Superior temporal gyrus (tissue), 1 donor: ENCODE measurements around the gene COL28A1.

Source experiments
- DNase-seq: peaks from one replicate; pipeline ENCODE4 v3.0.0-alpha.2; 2016; ENCODE audit errors: extremely low spot score

Gene COL28A1

GRCh38 chr7:7535691-7536090 lies at the start of gene COL28A1:
TSS of gene COL28A1 (minus strand) at chr7:7535873. CDS start at chr7:7532875, 2,998 bp downstream.
- DNase-seq, result no peak

GRCh38 chr7:7584653-7585052 lies 49.0 kb upstream of the COL28A1 start:
- DNase-seq, result peak; percentile 12

GRCh38 chr7:7583731-7584130 lies 48.1 kb upstream of the COL28A1 start:
- DNase-seq, result no peak

- no peak for DNase-seq
Observed at GRCh38 chr7:7582596-7582995, 46.9 kb upstream of the COL28A1 start.

GRCh38 chr7:7581531-7582179 lies 46.0 kb upstream of the COL28A1 start:
- no peak for DNase-seq

GRCh38 chr7:7579638-7580037 lies 44.0 kb upstream of the COL28A1 start:
- DNase-seq, result no peak

GRCh38 chr7:7577888-7578287 lies 42.2 kb upstream of the COL28A1 start:
- DNase-seq, result no peak

GRCh38 chr7:7576344-7576743 lies 40.7 kb upstream of the COL28A1 start:
- DNase-seq, result no peak

- DNase-seq, result no peak
Observed at GRCh38 chr7:7573701-7574100, 38.0 kb upstream of the COL28A1 start.

- no peak for DNase-seq
Observed at GRCh38 chr7:7570584-7570983, 34.9 kb upstream of the COL28A1 start.

GRCh38 chr7:7569615-7570014 lies 33.9 kb upstream of the COL28A1 start:
- no peak for DNase-seq

GRCh38 chr7:7569081-7569527 lies 33.4 kb upstream of the COL28A1 start:
- DNase-seq, result no peak

GRCh38 chr7:7568553-7568952 lies 32.9 kb upstream of the COL28A1 start:
- no peak for DNase-seq

- DNase-seq, result no peak
Observed at GRCh38 chr7:7567898-7568531, 32.3 kb upstream of the COL28A1 start.

- DNase-seq, result peak; percentile 74
Observed at GRCh38 chr7:7566651-7567611, 31.3 kb upstream of the COL28A1 start, which contains the start of gene MIOS. TSS of gene MIOS (plus strand) at chr7:7566884. CDS start at chr7:7572476, 5,592 bp downstream.

GRCh38 chr7:7565746-7566650 lies 30.3 kb upstream of the COL28A1 start:
- no peak for DNase-seq

GRCh38 chr7:7565018-7565680 lies 29.5 kb upstream of the COL28A1 start:
- DNase-seq, result no peak

GRCh38 chr7:7564323-7564780 lies 28.7 kb upstream of the COL28A1 start:
- no peak for DNase-seq

GRCh38 chr7:7563813-7564212 lies 28.1 kb upstream of the COL28A1 start:
- no peak for DNase-seq

GRCh38 chr7:7563269-7563668 lies 27.6 kb upstream of the COL28A1 start:
- no peak for DNase-seq

- DNase-seq, result peak; percentile 30
Observed at GRCh38 chr7:7562736-7563135, 27.1 kb upstream of the COL28A1 start.
